NB4 (cell line): Measurements from ENCODE around the gene UIMC1.

Source experiments
- DNase-seq: peaks from one replicate; pipeline ENCODE4 v3.0.0; 2010; ENCODE audit warnings: low read depth
- H3K4me3 ChIP-seq: one replicate; pipeline ENCODE4 v1.5.1; 2011; ENCODE audit warnings: mild to moderate bottlenecking, low read depth, low read length, moderate library complexity
- CTCF ChIP-seq: IDR thresholded peaks from one replicate; pipeline ENCODE4 v1.5.1; 2012; ENCODE audit warnings: low read depth, low read length
- MAX ChIP-seq: IDR thresholded peaks from 2 replicates; pipeline ENCODE4 v1.6.1; 2011; ENCODE audit warnings: low read depth, low read length
- MYC ChIP-seq: IDR thresholded peaks from 2 replicates; pipeline ENCODE4 v1.6.1; 2011; ENCODE audit warnings: low read depth, low read length
- POLR2A ChIP-seq: IDR thresholded peaks from 2 replicates; pipeline ENCODE4 v1.6.1; 2011; ENCODE audit warnings: mild to moderate bottlenecking; ENCODE audit not compliant: insufficient read length; ENCODE audit errors: extremely low read depth

UIMC1 gene

GRCh38 chr5:176857894-176858273, 148.7 kb downstream of the UIMC1 start:
- TF ChIP-seq CTCF = no peak
- TF ChIP-seq MAX = no peak
- TF ChIP-seq MYC = no peak
- no peak for TF ChIP-seq POLR2A
- no peak for DNase-seq
- no peak overlapping the region for H3K4me3 ChIP-seq

DNA sequence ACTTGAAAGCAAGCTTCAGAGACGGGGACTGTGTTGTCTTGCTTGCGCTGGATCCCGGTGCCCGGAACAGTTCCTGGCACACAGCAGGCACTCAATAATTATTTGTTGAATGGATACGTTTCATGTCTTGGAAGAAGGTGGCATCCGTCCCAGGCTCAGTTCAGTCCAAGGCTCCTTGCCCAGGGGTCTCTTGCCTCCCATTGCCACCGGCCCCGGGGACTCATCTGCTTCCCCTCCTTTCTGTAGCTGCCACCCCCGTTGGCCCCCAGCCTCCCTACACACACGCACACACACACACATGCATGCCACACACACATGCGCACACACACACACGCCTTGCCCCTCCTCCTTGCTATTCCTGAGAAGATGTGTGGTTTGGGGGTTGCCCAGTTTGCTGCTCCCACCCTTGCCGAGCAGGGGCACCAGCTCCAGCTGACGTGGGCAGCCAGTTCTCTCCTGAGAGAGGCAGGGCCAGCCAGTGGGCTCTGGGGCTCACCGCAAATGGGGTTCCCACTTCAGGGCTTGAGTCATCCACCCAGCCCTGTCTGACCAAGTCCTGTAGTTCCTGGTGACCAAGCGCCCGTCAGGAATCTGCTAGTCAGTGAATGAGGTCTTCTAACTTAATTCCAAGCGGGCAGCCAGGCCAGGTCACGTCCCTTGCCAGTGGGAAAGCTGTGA, 149.2 kb downstream of the UIMC1 start:
- DNase-seq = no peak
- H3K4me3 ChIP-seq = no peak overlapping the region
- TF ChIP-seq MYC (no peak), CTCF (no peak), MAX (no peak), POLR2A (no peak)

DNA sequence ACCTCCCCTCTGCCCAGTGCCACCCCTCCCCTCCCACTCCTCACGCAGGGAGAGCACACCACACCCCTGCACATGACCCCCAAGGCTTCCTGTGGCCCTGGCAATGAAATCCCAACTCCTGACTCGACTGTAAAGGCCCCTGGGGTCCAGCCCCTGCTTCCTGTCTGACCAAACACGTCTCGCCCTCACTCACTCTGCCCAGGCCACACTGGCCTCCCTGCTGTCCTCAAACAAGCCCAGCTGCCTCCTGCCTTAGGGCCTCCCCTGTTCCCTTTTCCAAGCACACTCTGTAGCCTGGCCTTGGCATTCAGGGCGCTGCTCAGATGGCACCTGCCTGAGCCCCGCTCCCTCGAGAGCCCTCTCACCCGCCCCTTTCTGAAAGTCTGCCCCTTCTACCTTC, 149.8 kb downstream of the UIMC1 start:
- no peak for DNase-seq
- TF ChIP-seq MYC (no peak), MAX (no peak), POLR2A (no peak), CTCF (no peak)
- H3K4me3 ChIP-seq = no peak overlapping the region

- no peak for DNase-seq
- no peak for TF ChIP-seq MAX
- no peak for TF ChIP-seq POLR2A
- TF ChIP-seq MYC = no peak
- no peak for TF ChIP-seq CTCF
- no peak overlapping the region for H3K4me3 ChIP-seq
These were observed 151.0 kb downstream of the UIMC1 start for GRCh38 chr5:176855598-176855997.
